Loucy (cell line): Measurements from ENCODE around the gene SCARF1.

Source experiments
- CTCF ChIP-seq: fragments of 200-600 bp; sonication (generic); conservative IDR thresholded peaks from 2 replicates; pipeline ENCODE4 v1.5.1; 2014; ENCODE audit warnings: mild to moderate bottlenecking, antibody characterized with exemption, low read length
- EZH2phosphoT487 ChIP-seq: fragments of 200-600 bp; IDR thresholded peaks from 2 replicates; pipeline ENCODE4 v1.6.1; 2018; ENCODE audit warnings: antibody characterized with exemption, mild to moderate bottlenecking, moderate library complexity, borderline replicate concordance

- TF ChIP-seq EZH2phosphoT487 (no peak), CTCF (no peak)
Observed at GRCh38 chr17:1611715-1612114, 33.8 kb downstream of the SCARF1 start.
